GM19395 (cell line): ENCODE measurements around the gene PDSS2.
A peak's percentile ranks its signal among the peaks of the same experiment; 100 is the strongest.
"Not testable (repeated sequence)": the region's sequence is repeated elsewhere in the genome, so short reads cannot be mapped to it uniquely, and the experiment has no call there.

Experiments used
- ATAC-seq: cut with Tn5 transposase; IDR thresholded peaks from one replicate; pipeline ENCODE4 v1.9.1; 2021; ENCODE audit warnings: mild to moderate bottlenecking, moderate library complexity; ENCODE audit not compliant: unreplicated experiment

The PDSS2 gene

GRCh38 chr6:107368471-107368870 lies 90.9 kb downstream of the PDSS2 start:
- no peak for ATAC-seq

DNA sequence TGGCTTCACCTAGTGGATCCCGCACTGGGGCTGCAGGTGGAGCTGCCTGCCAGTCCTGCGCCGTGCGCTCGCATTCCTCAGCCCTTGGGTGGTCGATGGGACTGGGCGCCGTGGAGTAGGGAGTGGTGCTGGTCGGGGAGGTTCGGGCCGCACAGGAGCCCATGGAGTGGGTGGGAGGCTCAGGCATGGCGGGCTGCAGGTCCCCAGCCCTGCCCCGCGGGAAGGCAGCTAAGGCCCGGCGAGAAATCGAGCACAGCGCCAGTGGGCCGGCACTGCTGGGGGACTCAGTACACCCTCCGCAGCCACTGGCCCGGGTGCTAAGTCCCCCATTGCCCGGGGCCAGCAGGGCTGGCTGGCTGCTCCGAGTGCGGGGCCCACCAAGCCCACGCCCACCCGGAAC lies 95.2 kb downstream of the PDSS2 start:
- not testable (repeated sequence) for ATAC-seq

- no peak for ATAC-seq
Observed at GRCh38 chr6:107361753-107362604, 97.4 kb downstream of the PDSS2 start.

DNA sequence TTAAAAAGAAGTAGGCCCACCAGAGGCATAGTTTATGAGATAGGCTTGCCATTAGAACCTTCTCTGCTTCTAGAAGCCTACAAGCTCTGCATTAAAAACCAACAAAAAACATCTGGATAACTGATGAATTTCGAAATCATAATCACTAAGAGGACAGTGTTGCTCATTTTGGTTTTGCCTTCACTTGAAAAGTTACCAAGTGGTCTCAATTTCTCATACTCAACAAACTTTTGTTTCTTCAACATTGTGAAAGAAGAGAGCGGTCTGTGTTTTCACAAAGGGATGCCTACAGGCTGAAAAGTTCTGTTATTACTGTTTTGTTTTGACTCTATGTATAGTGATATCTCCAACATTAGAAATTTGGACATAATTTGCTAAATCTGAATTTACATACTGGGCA lies 98.9 kb downstream of the PDSS2 start:
- no peak for ATAC-seq

- ATAC-seq, result no peak
Observed at GRCh38 chr6:107357842-107358241, 101.5 kb downstream of the PDSS2 start.

GRCh38 chr6:107357031-107357430 lies 102.3 kb downstream of the PDSS2 start:
- ATAC-seq, result no peak

DNA sequence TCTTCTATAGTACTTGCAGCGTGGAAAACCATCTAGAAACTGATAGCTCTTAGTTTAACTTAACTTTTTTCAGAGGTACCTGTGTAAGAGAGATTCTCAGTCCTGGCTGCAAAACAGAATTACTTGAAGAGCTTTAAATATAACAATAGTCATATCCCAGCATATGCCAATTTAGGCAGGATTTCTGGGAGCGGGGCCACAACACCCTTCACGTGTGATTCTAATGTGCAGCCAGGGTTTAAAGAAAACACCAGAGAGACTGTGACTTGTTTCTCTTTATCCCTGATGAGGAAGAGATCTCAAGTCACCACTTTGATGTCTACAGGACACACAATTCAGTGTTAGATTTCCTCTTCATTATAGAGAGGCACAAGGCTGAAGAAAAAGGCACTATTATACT lies 103.7 kb downstream of the PDSS2 start:
- no peak for ATAC-seq

DNA sequence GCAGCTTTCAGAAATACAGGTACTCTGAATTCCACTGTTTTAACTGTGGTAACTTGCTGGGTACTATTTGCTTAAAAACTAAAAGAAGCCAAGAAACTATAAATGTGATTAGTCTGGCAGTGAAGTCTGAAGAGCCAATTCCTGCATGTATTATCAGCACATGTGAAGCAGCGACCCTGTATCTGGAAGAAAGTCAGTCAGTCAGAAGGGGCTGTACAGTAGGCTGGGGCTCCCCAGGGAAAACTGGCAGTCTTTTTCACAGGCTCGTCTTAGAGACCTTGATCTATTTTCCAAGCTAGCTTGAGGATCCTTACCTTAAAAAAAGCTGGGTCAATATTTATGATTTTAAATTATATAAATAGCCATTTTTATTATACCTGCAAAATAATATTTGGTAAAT lies 104.9 kb downstream of the PDSS2 start:
- no peak for ATAC-seq

GRCh38 chr6:107353773-107354382 lies 105.5 kb downstream of the PDSS2 start:
- ATAC-seq, result no peak

- no peak for ATAC-seq
Observed at GRCh38 chr6:107348224-107348623, 111.1 kb downstream of the PDSS2 start.

GRCh38 chr6:107345393-107345792 lies 114.0 kb downstream of the PDSS2 start:
- no peak for ATAC-seq

GRCh38 chr6:107344981-107345380 lies 114.4 kb downstream of the PDSS2 start:
- no peak for ATAC-seq

- no peak for ATAC-seq
Observed at GRCh38 chr6:107344383-107344782, 115.0 kb downstream of the PDSS2 start.

DNA sequence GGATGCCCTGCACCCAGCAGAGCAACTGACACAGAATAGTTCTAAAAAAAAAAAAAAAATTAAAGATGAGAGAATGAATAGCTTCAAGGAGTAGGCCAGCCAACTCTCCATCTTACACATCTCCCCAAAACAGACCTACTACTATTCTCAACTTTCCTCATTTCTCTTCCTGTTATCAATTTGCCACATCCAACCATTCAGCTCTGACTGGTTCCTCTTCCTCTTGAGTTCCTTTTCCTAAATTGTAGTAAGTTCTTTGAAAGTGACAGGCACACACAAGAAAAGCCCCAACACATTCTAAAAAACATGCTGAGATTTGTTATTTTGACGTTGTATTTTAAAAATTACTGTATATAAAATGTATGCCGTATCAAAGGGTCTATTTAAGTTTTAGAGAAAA lies 117.2 kb downstream of the PDSS2 start:
- ATAC-seq, result no peak

GRCh38 chr6:107340881-107341280 lies 118.5 kb downstream of the PDSS2 start:
- no peak for ATAC-seq

GRCh38 chr6:107337191-107337741 lies 122.1 kb downstream of the PDSS2 start:
- no peak for ATAC-seq

DNA sequence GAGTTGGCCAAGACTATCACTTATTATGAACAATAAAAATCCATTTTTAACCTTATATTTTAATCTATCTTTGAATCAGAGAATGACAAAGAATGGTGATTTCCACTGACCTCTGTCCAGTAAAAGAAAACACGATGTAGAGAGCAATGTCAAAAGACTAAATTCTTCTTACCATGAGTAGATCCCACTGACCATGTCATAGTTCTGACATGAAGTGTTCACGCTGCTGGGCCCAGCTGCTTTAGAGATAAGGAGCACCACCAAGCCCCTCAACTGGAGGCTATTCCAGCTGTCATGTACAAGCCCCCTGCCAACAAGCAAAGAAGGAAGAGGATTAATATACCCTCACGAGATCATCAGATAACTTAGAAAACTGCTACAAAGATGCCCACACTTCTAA lies 125.3 kb downstream of the PDSS2 start:
- ATAC-seq, result no peak

DNA sequence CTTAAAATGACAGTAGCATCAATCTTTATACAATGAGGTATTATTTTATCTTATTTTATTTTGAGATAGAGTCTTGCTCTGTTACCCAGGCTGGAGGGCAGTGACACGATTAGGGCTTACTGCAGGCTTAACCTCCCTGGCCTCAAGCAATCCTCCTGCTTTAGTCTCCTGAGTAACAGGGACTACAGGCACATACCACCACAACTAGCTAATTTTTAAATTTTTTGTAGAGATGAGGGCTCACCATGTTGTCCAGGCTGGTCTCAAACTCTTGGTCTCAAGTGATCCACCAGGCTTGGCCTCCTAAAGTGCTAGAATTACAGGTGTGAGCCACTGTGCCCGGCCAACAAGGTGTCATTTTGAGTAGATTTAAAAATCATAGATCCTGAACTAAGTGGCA lies 125.9 kb downstream of the PDSS2 start:
- ATAC-seq, result no peak

- no peak for ATAC-seq
Observed at GRCh38 chr6:107331409-107332386, 127.7 kb downstream of the PDSS2 start.

DNA sequence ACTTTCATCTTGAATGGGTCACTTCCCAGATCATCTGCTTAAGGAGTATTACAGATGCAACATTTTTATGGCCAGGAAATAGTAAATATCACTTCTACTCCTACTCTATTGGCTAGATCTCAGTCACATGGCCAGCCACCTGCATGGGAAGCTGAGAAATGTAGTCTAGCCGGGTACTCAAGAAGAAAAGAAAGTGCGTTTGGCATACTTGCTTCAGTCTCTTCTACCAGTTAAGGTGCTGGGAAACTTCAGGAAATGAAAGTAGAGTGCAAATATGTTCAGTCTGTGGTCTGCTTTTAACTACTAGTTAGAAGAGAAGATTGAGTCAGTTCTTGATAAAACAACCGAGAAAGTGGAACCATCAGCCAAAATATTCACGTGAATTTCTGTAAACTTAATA lies 129.2 kb downstream of the PDSS2 start:
- ATAC-seq, result peak; percentile 100
